CD4-positive, alpha-beta T cell treated with Interleukin-2 at 100 ng/mL for 4 hours (primary cell): ENCODE measurements around the gene CPNE7.
"Not testable (repeated sequence)": the region's sequence is repeated elsewhere in the genome, so short reads cannot be mapped to it uniquely, and the experiment has no call there.

Source experiments
- DNase-seq: peaks from one replicate; pipeline ENCODE4 v3.0.0-alpha.2; 2020; ENCODE audit warnings: low spot score

CPNE7 gene

DNA sequence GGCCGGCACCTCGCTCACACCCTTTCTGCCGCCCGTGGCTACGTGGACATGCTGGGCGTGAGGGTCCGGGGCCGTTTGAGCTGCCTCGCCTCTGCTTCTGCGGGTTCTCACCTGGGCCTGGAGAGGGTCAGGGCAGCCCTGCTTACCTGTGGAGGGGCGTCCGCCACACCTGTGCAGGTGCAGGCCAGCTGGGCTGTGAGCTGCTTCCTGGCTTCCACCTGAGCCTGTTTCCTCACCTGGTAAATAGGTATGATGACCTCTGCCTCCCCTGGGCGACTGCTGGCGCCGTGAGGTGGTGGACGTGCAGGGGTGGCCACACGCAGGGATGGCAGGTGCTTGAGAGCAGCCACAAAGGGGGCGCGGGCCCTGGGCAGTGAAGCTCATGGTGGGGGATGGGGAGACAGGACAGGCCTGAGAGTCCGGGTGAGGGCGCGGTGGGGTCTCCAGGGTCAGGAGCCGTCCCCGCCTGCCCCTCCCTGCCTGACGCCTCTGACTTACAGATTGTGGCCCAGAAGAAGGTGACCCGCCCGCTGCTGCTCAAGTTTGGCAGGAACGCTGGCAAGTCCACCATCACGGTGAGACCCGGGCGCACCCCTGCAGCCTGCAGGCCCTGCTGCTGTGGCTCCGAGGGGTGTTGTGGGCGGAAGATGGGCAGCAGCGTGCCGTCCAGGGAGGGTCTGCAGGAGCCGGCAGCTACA, 7.8 kb downstream of the CPNE7 start:
- DNase-seq: no peak

DNA sequence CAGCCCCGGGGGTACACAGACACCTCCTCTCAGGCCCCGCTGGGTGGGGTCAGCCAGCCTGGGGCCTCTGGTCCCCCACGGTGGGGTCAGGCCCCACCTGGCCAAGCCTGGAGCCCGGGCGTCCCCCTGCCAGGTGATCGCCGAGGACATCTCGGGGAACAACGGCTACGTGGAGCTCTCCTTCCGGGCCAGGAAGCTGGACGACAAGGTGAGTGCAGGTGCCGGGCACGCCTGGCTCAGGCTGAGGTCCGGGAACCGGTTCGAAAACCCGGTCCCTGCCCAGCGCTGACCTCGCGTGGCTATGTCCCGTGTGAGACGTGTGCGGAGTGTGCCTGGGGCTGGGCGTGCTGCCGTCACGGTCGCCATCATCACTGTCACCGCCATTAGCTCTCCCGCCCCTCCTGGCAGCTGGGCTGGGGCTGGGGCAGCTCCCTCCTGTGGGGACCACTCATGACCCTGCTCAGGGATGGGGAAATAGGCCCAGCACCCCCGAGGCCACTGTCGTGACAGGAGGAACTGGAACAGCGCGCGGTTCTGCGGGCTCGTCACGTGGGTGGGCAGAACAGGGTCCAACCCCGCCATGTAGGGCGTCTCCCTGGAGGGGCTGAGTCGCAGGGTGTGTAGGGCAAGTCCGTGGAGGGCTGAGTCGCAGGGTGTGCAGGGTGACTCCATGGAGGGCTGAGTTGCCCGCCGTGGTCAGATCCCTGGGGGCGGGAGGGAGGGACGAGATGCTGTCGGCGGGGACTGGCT, 8.5 kb downstream of the CPNE7 start:
- no peak for DNase-seq

DNA sequence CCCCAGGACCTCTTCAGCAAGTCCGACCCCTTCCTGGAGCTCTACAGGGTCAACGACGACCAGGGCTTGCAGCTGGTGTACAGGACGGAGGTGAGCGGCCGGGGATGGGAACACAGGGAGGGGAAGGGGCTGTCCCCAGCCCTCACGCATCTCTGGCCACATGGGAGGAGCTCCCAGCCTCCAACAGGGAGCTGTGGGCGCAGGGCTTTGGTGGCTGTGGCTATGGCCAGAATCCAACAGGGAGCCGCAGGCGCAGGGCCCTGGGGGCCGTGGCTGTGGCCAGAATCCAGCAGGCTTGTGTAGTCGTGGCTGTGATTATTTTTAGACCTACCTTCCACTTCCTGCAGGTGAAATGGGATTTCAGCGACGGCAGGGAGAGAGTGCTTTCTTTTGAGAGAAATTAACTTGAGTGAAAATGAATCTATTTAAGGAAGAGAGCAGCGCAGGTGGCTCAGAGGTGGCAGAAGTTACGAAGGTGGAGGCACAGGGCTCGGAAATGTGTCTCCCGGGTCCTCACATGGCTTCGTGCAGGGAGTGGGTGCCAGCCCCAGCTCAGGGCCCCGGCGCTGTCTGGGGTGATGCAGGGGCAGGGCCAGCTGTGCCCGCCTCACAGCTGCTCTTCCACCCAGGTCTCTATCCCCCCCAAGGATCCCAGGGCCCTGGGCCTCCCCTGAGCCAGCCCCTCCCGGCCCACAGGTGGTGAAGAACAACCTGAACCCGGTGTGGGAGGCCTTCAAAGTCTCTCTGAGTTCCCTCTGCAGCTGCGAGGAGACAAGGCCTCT, 9.4 kb downstream of the CPNE7 start:
- no peak for DNase-seq

- no peak for DNase-seq
Observed at GRCh38 chr16:89586218-89586617, 10.7 kb downstream of the CPNE7 start.

DNA sequence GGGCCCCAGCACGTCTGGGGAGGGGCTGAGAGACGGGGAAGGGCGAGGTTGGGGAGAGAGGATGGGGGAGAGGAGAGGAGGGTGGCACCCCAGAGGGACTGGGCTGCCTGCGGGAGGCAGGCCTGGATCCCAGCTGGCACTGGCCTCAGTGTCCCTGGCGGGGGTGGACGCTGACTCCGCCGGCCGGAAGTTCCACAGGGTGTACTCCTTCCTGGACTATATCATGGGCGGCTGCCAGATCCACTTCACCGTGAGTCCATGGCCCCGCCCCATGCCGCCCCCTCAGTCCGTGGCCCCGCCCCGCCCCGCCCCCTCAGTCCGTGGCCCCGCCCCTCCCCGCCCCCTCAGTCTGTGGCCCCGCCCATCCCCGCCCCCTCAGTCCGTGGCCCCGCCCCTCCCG, 11.3 kb downstream of the CPNE7 start:
- DNase-seq: no peak

GRCh38 chr16:89587676-89588075, 12.1 kb downstream of the CPNE7 start:
- not testable (repeated sequence) for DNase-seq

DNA sequence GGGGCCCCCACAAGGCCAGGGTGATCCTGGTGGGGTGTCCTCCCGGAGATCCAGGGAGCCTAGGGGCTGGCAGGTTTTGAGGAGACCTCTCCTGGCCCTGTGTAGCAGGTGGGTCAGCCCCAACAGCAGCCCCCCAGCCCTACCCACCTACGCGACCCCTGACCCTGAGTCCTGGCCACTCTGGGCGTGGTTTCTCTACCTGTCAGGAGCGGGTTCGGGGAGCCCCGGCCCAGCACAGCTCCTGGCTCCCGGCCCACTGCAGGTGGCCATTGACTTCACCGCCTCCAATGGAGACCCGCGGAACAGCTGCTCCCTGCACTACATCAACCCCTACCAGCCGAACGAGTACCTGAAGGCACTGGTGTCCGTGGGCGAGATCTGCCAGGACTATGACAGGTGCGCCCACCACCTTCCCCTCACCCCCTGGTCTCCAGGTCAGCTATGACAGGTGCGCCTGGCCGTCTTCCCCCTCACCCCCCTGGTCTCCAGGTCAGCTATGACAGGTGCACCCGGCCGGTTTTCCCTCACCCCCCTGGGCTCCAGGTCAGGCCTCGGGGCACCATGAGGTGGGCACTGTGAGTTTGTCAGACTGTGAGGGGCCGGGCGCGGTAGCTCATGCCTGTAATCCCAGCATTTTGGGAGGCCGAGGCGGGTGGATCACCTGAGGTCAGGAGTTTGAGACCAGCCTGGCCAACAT, 13.0 kb downstream of the CPNE7 start:
- DNase-seq: no peak

DNA sequence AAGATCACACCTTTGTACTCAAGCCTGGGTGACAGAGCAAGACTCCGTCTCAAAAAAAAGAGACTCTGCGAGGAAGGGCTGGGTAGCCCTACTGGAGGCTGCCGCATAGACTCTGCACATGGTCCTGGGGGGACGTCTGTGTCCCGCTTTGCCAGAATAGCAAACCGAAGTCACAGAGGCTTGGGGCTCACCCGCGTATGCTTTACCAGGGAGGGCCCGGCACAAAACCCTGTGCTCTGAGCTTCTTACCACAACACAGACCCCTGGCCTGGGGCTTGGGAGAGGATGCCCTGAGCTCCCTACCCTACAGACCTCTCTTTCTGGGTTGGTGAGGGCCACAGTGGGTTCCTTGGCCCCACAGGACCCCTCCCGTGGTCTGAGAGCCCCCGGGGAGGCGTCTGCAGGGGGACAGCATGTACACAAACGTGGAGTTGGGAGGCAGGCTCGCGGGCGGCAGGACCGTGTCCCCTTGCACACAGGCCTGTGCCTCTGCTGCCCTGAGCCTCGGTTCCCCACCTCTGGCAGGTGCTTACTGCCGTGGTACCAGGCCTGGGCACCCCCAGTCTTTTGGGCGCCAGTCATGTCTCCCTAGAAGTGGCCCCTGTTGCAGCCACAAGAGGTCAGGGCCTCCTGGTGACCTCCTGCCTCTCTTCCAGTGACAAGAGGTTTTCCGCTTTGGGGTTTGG, 13.8 kb downstream of the CPNE7 start:
- DNase-seq: no peak

DNA sequence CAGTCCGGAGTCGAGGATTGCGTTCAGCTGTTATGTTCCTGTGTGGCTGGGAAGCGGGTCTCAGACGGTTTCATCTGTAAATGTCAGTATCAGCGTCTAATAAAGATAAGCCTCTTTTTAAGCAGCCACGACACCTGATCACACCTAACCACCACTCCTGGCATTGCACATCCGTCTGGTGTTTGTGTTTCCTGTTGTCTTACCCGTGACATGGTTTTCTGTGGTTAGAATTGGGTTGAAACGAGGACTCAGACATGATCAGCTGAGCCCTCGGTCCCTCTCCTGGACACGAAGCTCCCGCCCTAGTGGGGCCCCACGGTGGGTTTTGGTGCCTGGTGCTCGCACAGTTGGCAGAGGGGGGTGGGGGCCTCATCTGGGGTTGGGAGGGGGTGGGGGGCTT, 18.3 kb downstream of the CPNE7 start:
- DNase-seq: peak; percentile 70

DNA sequence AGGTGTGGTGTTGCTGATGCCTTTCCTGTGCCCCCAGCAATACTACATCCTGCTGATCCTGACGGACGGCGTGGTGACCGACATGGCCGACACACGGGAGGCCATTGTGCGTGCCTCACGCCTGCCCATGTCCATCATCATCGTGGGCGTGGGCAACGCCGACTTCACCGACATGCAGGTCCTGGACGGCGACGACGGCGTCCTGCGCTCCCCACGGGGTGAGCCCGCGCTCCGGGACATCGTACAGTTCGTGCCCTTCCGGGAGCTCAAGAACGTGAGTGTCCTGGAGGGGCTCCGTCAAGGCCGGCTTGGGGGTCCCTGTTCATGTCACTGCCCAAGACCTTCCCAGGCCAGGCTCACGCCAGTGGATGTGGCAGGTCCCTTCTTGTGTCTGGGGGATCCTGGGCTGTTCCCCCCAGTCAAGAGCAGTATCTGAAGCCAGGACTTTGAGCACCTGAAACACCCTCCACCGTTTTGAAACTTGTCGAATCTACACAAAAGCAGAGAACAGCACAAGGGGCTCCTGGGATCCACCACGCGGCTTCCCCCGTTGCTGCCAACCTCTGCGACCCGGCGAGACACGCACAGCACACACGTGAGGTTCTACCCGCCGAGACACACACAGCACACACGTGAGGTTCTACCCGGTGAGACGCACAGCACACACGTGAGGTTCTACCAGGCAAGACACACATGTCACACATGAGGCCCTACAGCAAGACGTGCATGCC, 19.9 kb downstream of the CPNE7 start:
- DNase-seq: no peak

GRCh38 chr16:89596061-89596689, 20.6 kb downstream of the CPNE7 start:
- DNase-seq: no peak

- DNase-seq: no peak
Observed at GRCh38 chr16:89596957-89597649, 21.5 kb downstream of the CPNE7 start.

DNA sequence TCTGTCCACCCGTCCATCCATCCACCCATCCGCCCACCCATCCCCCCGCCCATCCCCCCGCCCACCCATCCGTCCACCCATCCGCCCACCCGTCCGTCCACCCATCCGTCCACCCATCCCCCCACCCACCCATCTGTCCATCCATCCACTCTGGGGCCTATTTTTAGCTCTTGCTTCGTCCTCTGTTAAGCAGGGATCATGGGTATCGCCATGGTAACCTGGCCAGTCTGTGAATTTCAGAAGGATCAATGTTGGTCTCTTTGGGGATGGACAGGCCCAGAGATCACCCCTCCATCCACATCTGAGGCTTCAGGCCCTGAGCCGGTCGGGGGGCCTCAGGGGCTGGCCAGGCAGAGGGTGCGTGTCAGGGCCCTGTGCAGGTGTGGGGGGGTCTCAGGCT, 22.6 kb downstream of the CPNE7 start:
- no peak for DNase-seq

GRCh38 chr16:89599451-89599858, 23.9 kb downstream of the CPNE7 start:
- DNase-seq: peak; percentile 35

- DNase-seq: no peak
Observed at GRCh38 chr16:89599902-89600301, 24.3 kb downstream of the CPNE7 start.

DNA sequence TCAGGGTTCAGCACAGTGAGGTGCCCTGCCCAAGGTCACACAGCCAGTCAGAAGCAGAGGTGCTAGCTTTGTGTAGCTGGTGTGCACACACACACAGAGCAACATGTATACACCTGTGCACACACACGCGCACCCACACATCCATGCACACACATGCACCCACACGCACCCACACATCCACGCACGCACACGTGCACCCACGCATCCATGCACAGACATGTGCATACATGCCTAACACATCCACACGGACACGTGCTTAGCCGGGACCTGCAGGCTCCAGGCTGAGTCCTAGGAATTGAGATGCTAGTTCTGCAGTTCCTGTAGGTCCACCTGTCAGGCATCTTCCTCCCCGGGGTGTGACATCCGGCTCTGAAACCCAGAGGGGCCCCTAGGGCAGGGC, 24.9 kb downstream of the CPNE7 start:
- no peak for DNase-seq

- DNase-seq: no peak
Observed at GRCh38 chr16:89600956-89601355, 25.4 kb downstream of the CPNE7 start.

- no peak for DNase-seq
Observed at GRCh38 chr16:89601906-89602272, 26.3 kb downstream of the CPNE7 start.

DNA sequence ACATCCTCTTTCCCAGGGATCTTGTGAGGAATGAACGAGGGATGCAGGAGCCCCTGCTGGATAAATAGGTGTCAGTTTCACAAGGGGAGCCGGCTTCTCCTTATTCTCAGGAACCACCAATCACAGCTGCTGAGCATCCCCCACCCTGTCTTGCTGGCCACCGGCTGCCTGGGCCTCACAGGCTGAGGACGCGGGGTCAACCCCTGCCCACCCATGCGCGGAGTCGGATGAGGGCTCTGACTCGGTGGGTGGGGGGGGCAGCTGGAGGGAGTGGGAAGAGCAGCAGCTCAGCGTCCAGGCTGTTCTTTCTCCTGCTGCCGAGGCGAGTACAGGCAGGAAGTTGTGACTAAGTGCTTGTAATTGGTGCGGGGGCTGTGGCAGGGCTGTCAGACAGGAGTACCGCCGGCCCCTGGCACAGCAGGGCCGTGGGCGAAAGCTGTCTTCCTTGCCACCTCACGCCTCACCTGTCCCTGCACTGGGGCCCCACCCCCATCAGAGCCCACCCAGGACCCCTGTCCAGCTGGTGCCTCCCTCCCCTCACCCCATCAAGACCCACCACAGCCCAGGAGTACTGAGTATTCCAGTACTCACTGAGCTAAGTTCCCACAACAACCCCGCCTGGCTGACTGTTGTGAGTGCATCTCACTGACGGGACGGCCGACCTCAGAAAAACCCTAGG, 26.9 kb downstream of the CPNE7 start:
- DNase-seq: peak; percentile 67
